A673 (cell line): ENCODE results near the gene EEFSEC. TPM values are rescaled to one million over a fixed set of nuclear protein-coding genes. Genes with fewer than 3 reads are reported as not detected.

Source experiments
- BruUV-seq: library from RNA; stranded (reverse); fragments of 400-500 nt; replicated peaks from 2 replicates; lab custom pipeline; 2021; lab: Mats Ljungman, UMichigan
- CTCF ChIA-PET: fragments of 300-600 bp; sonication (Branson Sonifier 250); formaldehyde crosslinking; loops from one replicate; lab custom pipeline; 2022; ENCODE audit warnings: antibody characterized with exemption; lab: Charles Lee
- POLR2A ChIA-PET: fragments of 300-600 bp; sonication (Branson Sonifier 250); formaldehyde crosslinking; loops from one replicate; lab custom pipeline; 2022; ENCODE audit warnings: antibody characterized with exemption; ENCODE audit not compliant: low non-redundant PET; lab: Charles Lee
- DNase-seq: peaks from one replicate; pipeline ENCODE4 v3.0.0-alpha.2; 2015; ENCODE audit warnings: low spot score
- H3K27ac ChIP-seq: fragments of 200-600 bp; sonication (generic); 2 replicates; pipeline ENCODE4 v1.5.1; 2016; ENCODE audit warnings: mixed run types, low read depth, mild to moderate bottlenecking, mixed read lengths, antibody characterized with exemption, low read length; ENCODE audit not compliant: poor library complexity, severe bottlenecking
- H3K27me3 ChIP-seq: fragments of 200-600 bp; sonication (generic); replicated peaks from 2 replicates; pipeline ENCODE4 v1.6.1; 2017; ENCODE audit warnings: mixed run types, low read depth, mild to moderate bottlenecking, mixed read lengths, antibody characterized with exemption, low read length; ENCODE audit not compliant: insufficient read depth, poor library complexity
- H3K36me3 ChIP-seq: fragments of 200-600 bp; sonication (generic); 2 replicates; pipeline ENCODE4 v1.6.1; 2016; ENCODE audit warnings: mixed run types, mild to moderate bottlenecking, mixed read lengths, antibody characterized with exemption, low read length; ENCODE audit not compliant: insufficient read depth, poor library complexity, severe bottlenecking
- H3K4me1 ChIP-seq: fragments of 200-600 bp; sonication (generic); 2 replicates; pipeline ENCODE4 v1.6.1; 2017; ENCODE audit warnings: mixed run types, mild to moderate bottlenecking, mixed read lengths, antibody characterized with exemption, low read length; ENCODE audit not compliant: insufficient read depth, poor library complexity, severe bottlenecking
- H3K4me3 ChIP-seq: fragments of 200-600 bp; sonication (generic); 2 replicates; pipeline ENCODE4 v1.5.1; 2016; ENCODE audit warnings: low read depth, mixed run types, mild to moderate bottlenecking, mixed read lengths, low read length; ENCODE audit not compliant: poor library complexity, severe bottlenecking
- H3K9me3 ChIP-seq: fragments of 200-600 bp; sonication (generic); 2 replicates; pipeline ENCODE4 v1.6.1; 2016; ENCODE audit warnings: mixed run types, low read depth, mild to moderate bottlenecking, mixed read lengths, antibody characterized with exemption, low read length; ENCODE audit not compliant: poor library complexity, severe bottlenecking
- CTCF ChIP-seq: fragments of 300-800, 200-600 bp; sonication (generic); conservative IDR thresholded peaks from 2 replicates; pipeline ENCODE4 v1.5.1; 2017; ENCODE audit warnings: low read depth, mild to moderate bottlenecking, antibody characterized with exemption, low read length, moderate library complexity, mixed read lengths
- EZH2 ChIP-seq: fragments of 200-600 bp; sonication (generic); IDR thresholded peaks from 2 replicates; pipeline ENCODE4 v1.6.1; 2017; ENCODE audit warnings: borderline replicate concordance, low read depth, mild to moderate bottlenecking, mixed read lengths, antibody characterized with exemption, low read length; ENCODE audit not compliant: poor library complexity, severe bottlenecking
- intact Hi-C: fragments of 100-400 bp; cut with micrococcal nuclease; formaldehyde crosslinking; loops from one replicate; pipeline ENCODE4 v1.10.0; 2022; ENCODE audit not compliant: unreplicated experiment
- total RNA-seq: library from RNA; stranded (reverse); gene quantifications from 2 replicates; pipeline ENCODE4 v1.2.3, GENCODE V29; 2021

EEFSEC gene
- total RNA-seq, 1 experiment from 2014 or later, result 19.7 TPM

GRCh38 chr3:128366136-128366535, 212.9 kb downstream of the EEFSEC start:
- Histone ChIP-seq H3K4me3 (no peak overlapping the region), H3K27ac (no peak overlapping the region), H3K36me3 (no peaks in the 10 kb centered on the region), H3K4me1 (no peaks in the 10 kb centered on the region), H3K27me3 (no peaks in the 10 kb centered on the region), H3K9me3 (no peaks in the 10 kb centered on the region)
- BruUV-seq, result no TSS peak
- TF ChIP-seq EZH2, result no peak
- no peak for TF ChIP-seq CTCF
- CTCF ChIA-PET, result no interaction called here
- POLR2A ChIA-PET, result no interaction called here
- DNase-seq, result no peak
- intact Hi-C loops, result no loop called here

GRCh38 chr3:128366652-128367051, 213.4 kb downstream of the EEFSEC start:
- POLR2A ChIA-PET, result no interaction called here
- no TSS peak for BruUV-seq
- H3K36me3 ChIP-seq, result no peaks in the 10 kb centered on the region
- no peak overlapping the region for H3K4me3 ChIP-seq
- TF ChIP-seq CTCF, result no peak
- TF ChIP-seq EZH2, result no peak
- intact Hi-C loops, result no loop called here
- no peaks in the 10 kb centered on the region for H3K4me1 ChIP-seq
- CTCF ChIA-PET, result no interaction called here
- no peak overlapping the region for H3K27ac ChIP-seq
- DNase-seq, result no peak
- no peaks in the 10 kb centered on the region for H3K27me3 ChIP-seq
- no peaks in the 10 kb centered on the region for H3K9me3 ChIP-seq

GRCh38 chr3:128367221-128367620, 213.9 kb downstream of the EEFSEC start:
- H3K9me3 ChIP-seq, result no peaks in the 10 kb centered on the region
- no peaks in the 10 kb centered on the region for H3K27me3 ChIP-seq
- TF ChIP-seq CTCF, result no peak
- no peak for TF ChIP-seq EZH2

More at GRCh38 chr3:128367221-128367620, 213.9 kb downstream of the EEFSEC start:
- Histone ChIP-seq H3K27ac (no peak overlapping the region), H3K4me3 (no peak overlapping the region), H3K4me1 (no peaks in the 10 kb centered on the region), H3K36me3 (no peaks in the 10 kb centered on the region)
- ChIA-PET CTCF (no interaction called here), POLR2A (no interaction called here)
- no peak for DNase-seq
- intact Hi-C loops, result no loop called here
- BruUV-seq, result no TSS peak
